Measurements from ENCODE around the gene POT1. TPM values are rescaled to one million over a fixed set of nuclear protein-coding genes. Genes with fewer than 3 reads are reported as not detected.

Gene POT1
- total RNA-seq, 1 experiment from 2014 or later: 63.9 TPM

DNA sequence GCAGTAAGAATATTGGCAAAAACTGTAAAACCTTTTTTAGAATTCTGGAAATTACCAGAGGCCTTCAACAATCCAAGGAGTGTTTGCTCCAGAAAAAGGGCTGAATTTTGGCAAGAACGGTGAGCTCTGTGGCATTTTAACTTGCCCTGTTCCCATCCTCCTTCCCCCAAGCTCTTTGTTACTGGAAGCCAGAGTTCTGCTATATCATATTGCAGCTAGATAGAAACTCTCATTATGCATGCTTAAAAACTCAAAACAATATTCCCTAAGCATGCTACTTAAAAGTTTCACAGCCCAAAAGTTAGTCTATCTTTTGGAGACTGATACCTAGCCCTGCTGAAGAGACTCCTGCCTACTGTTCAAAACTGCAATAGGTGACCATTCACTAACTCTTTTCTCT, 93.5 kb downstream of the POT1 start:
- in situ Hi-C loops (cut with HindIII; ENCODE audit: low pct_unique_long_range_greater_than_20kb, low sequenced_read_pairs): no loop called here
- no peak for DNase-seq (ENCODE audit: low read depth)

DNA sequence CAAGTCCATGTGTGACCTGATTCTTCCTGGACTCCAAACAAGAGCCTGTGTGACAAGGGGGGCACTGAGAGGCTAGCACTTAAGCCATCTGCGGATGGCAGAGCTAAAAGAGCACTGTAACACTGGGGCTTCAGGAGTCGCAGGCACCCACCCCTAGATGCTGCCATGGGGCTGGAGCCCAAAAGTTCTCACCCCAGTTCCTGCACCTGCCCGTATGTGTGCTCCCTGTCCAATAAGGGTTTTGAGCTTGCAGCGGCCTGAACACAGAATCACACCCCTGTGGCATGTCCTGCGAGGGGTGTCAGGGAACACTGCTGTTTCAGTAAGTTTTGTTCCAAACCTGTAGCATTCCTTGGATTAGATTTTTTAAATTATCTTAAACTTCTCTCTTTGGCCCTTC, 110.8 kb downstream of the POT1 start:
- DNase-seq (ENCODE audit: low read depth): no peak
- in situ Hi-C loops (cut with HindIII; ENCODE audit: low pct_unique_long_range_greater_than_20kb, low sequenced_read_pairs): no loop called here

DNA sequence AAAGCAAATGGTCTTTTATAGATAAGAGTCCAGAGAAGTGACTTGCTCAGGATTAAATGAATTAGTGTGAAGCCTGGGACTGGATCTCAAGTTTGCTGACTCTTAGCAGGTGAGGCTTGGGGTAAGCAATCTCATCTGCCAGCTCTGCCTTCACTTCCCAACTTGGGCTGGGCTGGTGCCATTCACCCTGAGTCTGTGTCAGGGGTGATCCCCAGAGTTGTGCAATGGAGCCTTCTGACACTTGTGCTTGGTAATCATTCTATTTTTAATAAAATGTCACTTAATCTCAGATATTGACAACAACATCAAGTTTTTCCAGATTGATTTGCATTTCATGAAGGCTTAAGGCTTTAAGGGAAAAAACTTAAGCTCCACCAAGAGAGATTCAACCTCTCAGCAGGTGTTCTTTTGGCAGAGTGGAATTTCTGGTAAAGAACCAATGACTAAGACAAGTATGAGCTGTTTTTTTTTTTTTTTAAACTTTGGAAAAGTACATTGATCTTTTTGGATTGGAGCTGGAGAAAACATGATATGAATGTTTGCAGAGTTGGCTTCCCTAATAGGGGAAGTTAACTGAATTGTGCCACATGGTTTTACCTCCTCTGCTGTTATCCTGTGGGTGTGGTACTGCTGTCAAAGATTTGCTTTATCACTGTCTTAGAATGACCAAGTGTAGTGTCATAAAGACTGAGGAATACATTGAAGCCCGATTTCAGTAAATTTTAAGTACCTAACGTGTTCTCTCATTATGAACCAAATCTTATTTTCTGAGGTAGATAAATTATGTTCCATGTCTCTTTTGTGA, 115.4 kb downstream of the POT1 start:
- in situ Hi-C loops (cut with HindIII; ENCODE audit: low pct_unique_long_range_greater_than_20kb, low sequenced_read_pairs): no loop called here
- no peak for DNase-seq (ENCODE audit: low read depth)

DNA sequence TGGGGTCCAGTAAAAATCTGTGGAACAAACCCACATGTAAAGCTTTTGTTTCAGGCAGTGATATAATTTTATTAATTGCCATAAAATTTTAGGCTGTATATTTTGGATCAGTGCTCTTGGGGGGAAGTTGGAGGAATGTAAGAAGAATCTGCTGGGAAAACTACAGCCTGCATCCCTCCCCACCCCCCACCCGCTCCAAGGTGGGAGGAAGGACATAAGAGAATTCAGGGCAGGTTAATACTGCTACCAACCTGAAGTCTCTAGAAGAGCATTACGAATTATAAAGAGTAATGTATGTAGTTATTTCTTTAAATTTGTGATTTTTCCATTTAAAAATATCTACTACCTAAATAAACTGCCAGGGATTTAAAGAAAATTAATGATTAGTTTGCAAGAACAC, 116.9 kb downstream of the POT1 start:
- no peak for DNase-seq (ENCODE audit: low read depth)
- in situ Hi-C loops (cut with HindIII; ENCODE audit: low pct_unique_long_range_greater_than_20kb, low sequenced_read_pairs): no loop called here

DNA sequence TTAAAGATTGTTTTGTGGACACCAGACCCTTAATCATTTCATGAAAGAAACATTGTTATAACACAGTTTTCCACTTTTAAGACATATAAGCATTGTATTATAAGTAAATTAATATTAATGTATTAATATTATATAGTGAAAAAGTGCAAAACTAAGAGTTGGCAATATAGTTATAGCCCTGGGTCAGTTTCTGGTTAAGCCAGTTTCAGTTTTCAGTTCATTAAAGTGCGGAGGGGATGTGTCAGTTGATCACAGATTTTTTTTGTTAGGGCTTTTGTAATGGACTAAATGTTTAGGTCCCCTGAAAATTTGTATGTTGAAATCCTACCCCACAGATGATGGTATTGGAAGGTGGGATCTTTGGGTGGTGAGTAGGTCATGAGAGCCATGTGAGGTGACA, 118.3 kb downstream of the POT1 start:
- DNase-seq (ENCODE audit: low read depth): no peak
- in situ Hi-C loops (cut with HindIII; ENCODE audit: low pct_unique_long_range_greater_than_20kb, low sequenced_read_pairs): no loop called here

DNA sequence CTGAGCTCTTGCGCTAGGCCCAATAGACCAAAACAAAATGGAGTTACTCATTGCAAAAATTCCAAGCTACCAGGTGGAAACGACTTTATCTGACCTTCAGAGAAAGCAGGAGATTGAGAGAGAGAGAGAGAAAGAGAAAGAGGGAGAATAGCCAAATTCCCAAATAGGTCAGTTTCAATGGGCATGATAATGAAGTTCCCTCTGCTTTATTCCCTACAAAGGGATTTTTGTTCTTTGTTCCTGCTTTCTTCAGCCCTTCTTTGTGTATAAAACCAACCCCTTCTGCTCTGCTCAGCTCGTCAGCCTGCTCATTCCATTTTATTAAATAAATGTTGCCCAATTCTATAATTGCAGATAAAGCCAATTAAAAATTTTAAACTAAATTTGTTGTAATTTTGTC, 119.0 kb downstream of the POT1 start:
- in situ Hi-C loops (cut with HindIII; ENCODE audit: low pct_unique_long_range_greater_than_20kb, low sequenced_read_pairs): no loop called here
- DNase-seq (ENCODE audit: low read depth): no peak

DNA sequence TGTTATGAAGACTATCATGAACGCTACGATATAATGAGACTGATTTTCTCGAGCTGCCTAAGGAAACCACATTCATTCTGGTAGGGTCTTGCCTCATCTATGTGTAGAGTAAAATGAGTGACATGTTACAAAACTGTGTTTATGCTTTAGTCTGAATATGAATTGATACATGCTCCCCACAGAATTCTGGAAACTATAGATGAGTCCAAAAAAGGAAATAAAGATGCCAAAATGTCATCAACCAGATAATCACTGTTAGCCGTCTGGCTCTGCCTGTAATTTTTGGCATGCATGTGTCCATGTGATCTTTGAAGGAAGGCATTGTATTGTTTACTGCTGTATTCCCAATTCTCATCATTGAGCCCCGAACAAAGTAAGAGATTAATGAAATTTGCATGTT, 121.4 kb downstream of the POT1 start:
- in situ Hi-C loops (cut with HindIII; ENCODE audit: low pct_unique_long_range_greater_than_20kb, low sequenced_read_pairs): no loop called here
- DNase-seq (ENCODE audit: low read depth): no peak

DNA sequence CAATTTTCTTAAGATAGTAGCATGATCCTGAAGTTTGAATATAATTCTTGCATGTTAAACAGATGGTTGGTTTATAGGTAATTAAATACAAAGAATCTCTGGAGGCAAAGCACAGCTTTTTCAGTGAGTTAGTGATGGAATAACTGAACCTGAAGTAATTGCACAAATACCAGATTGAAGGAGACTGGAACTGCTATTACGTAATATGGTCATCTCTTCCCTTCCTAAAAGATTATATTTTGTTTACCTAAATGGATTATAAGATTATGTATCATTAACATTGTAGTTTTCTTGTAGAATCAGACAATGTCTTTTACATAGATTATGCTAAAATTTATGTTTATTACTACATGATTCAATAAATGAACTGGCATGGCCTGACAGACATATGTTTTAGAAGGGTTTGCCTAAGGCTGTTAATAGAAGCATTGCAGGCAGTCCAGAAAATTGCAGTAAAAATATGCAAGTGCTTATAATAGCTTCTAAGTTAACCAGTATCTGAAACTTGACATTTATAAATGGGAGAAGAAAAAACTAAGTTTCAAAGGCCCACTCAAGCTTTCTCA, 128.2 kb downstream of the POT1 start:
- no peak for DNase-seq (ENCODE audit: low read depth)
- in situ Hi-C loops (cut with HindIII; ENCODE audit: low pct_unique_long_range_greater_than_20kb, low sequenced_read_pairs): no loop called here

DNA sequence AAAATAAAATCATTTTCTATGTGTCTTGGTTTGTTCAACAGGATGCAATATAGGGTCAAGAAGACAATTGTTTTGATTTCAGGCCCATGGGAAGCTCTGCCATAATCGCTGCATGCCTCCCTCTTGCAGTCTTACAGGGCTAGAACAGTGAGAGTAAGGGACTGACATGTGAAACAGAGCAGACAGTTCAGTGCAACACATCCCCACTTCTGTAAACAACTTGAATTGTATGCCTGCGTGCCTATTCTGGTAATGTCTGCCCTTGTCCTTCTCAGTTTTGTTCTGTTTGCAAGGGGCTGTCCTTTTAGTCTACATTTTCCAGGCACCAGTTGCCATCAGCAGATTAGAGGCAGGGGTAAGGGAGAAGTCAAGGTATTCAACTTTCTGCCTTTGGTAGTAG, 129.2 kb downstream of the POT1 start:
- in situ Hi-C loops (cut with HindIII; ENCODE audit: low pct_unique_long_range_greater_than_20kb, low sequenced_read_pairs): no loop called here
- no peak for DNase-seq (ENCODE audit: low read depth)

DNA sequence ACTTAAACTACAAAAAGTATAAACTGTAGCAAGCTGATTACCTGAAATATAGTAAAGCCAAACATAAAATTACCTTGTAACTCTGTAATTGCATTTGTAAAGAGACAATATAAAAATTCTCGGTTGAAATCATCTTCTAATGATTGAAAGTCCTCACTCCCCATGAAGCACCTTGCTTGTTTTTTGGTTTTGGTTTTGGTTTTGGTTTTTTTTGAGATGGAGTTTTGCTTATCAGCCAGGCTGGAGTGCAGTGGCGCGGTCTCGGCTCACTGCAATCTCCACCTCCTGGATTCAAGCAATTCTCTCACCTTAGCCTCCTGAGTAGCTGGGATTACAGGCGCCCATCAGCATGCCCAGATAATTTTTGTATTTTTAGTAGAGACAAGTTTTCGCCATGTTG, 130.2 kb downstream of the POT1 start:
- in situ Hi-C loops (cut with HindIII; ENCODE audit: low pct_unique_long_range_greater_than_20kb, low sequenced_read_pairs): no loop called here

DNA sequence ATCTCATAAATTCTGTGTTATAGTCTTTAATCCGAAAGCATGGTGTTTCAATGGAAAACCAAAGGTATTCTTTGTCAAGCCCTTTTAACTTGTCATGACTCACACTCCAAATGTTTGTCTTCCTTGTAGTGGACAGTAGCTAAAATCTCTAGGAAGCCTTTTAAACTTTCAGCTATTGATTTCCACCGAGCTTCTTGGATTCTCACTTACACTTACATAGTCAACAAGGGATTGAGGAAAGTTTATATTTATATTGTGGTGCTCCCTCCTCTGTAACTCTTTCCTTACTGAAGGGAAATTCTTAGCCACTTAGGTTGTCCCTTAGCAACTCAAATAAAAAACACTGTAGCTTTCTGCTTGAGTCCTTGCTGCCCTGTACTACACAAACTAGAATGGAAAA, 132.9 kb downstream of the POT1 start:
- in situ Hi-C loops (cut with HindIII; ENCODE audit: low pct_unique_long_range_greater_than_20kb, low sequenced_read_pairs): no loop called here
- no peak for DNase-seq (ENCODE audit: low read depth)

More for the DNA sequence above, 130.2 kb downstream of the POT1 start:
- no peak for DNase-seq (ENCODE audit: low read depth)

DNA sequence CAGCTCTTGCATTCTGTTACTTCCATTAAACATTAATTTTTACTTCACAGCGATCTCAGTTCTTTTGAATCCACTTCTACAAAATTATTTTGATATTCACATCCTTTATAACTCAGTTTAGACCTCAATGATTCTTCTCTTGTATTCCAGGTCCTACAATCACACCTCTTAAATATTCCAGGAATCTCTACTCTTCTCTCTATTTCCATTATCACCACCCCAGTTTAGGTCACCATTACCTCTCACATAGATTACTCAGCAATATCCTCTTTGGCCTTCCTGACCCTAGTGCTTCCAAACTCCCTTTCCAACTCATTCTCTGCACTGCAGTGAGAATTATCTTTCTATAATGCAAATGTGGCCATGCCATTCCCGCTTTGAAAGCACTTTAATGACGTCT, 136.9 kb downstream of the POT1 start:
- no peak for DNase-seq (ENCODE audit: low read depth)
- in situ Hi-C loops (cut with HindIII; ENCODE audit: low pct_unique_long_range_greater_than_20kb, low sequenced_read_pairs): no loop called here

DNA sequence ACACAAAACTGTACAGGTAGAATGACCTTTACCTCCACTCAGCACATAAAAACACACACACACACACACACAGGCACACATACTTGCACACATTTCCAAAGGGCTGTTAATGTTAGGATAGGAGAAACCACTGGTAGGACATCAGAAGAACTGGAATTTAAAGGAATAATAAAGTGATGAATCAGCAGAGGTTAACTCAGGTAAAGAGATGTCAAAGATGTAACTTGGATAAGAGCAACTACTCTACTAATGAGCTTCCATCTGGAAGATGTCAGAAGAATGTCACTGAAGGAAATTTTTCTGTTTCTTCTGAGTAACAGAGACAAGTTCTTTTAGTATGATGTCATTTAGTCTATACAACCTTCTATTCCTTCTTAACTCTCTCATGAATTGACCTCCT, 137.6 kb downstream of the POT1 start:
- peak; percentile 12 for DNase-seq (ENCODE audit: low read depth)

DNA sequence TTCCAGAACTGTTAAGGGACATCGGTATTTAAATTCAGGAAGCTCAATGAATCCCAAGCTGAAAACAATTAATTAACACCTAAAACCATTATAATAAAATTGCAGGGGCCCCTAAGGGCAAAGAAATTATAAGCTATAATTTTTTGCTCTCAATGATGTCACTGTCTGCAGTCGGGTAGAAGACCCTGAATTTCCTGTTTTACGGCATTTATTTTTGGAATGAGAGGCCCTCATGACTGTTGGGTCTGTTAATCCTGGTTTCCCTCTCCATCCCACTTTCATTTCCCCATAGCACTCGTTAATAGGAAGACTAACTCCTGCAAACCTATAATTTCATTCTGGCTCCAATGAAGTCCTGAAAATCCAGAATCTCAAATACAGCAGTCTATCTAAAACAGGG, 138.2 kb downstream of the POT1 start:
- no peak for DNase-seq (ENCODE audit: low read depth)
- in situ Hi-C loops (cut with HindIII; ENCODE audit: low pct_unique_long_range_greater_than_20kb, low sequenced_read_pairs): no loop called here

More for the DNA sequence above, 137.6 kb downstream of the POT1 start:
- in situ Hi-C loops (cut with HindIII; ENCODE audit: low pct_unique_long_range_greater_than_20kb, low sequenced_read_pairs): no loop called here

DNA sequence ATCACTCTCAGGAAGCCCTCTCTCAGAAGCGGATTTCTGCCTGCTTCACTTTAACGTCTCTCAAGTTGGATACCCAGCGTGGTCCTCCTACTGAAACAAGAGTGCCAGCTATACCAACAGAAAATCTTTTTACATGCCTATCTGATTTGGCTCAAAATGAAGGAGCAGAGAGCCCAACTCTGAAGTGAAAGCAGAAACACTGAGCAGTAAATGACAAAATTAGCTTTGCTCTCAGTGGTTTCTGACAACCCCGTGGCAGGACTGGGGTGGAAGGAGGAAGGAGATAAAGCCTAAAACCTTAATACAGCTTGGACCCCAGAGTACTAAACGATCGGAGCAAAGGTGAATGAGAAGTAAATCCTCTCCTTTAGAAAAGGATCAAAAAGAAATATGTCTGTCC, 139.0 kb downstream of the POT1 start:
- in situ Hi-C loops (cut with HindIII; ENCODE audit: low pct_unique_long_range_greater_than_20kb, low sequenced_read_pairs): no loop called here
- no peak for DNase-seq (ENCODE audit: low read depth)

DNA sequence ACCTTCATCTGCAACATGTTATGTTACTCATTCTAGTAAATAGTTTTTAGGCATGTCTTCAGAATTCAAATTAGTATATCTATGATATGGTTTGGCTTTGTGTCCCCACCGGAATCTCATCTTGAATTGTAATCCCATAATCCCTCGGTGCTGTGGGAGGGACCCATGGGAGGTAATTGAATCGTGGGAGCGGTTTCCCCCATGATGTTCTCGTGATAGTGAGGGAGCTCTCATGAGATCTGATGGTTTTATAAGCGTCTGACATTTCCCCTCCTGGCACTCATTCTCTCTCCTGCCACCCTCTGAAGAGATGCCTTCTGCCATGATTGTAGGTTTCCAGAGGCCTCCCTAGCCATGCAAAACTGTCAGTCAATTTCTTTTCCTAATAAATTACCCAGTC, 143.6 kb downstream of the POT1 start:
- DNase-seq (ENCODE audit: low read depth): no peak
- in situ Hi-C loops (cut with HindIII; ENCODE audit: low pct_unique_long_range_greater_than_20kb, low sequenced_read_pairs): no loop called here

DNA sequence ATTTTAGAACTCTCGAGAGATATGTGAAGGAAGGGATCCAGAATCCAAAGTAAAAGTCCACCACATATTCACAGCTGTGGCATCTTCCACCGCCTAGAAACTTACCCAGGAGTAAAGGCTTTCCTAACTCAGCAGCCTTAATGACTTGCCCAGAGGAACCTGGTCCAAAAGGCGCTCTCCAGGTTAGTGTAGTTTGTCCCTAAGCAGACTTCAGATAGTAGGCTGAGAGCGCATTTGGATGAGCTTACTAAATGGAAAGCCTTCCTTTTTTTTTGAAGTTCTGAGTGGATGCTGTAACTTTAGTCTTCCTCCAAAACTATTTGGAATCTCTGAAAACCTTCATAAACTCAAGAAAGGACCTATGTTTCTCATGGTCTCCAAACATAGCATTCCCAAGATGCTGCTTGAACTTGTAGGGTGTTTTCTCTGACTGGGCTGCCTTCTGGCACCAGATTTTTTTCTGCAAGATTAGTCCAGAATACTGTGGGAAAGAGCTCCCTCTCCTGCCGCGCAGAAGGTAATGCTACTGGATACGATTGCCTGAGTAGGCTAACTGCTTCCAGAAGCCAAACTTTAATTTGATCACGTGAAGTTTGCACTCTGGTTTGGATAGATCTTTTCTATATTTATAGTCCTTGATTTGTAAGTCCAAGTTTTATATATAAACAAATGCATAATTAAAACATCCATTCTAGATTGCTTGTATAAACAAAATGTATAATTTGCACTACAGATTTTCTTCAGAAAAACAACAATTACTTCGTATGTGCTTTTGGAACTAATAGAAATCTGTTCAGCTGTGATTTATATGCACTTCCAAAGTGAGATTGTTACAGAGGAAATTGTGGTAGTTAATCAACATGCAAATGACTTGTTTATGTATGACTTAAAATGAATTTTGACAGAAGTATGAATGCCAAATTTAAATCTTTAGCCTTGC, 144.5 kb downstream of the POT1 start:
- in situ Hi-C loops (cut with HindIII; ENCODE audit: low pct_unique_long_range_greater_than_20kb, low sequenced_read_pairs): no loop called here
- peak; percentile 39 for DNase-seq (ENCODE audit: low read depth)

DNA sequence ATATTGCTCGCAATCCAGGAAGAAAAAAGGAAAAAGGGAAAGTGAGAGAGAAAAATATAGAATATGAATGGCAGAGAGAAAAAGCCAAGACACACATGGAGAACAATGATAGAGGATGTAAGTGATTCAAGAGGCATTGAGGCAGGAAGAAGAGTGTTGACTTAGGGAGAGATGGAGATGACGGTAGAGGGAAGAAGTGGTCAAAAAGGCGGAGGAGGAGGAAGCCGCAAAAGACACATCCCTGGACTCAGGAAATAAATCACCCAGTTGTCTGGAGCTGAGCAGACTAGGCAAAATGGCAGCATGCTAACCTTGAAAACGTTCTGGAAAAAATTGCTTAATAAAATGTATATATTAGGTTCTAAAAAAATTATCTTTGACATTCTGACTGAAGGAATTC, 146.4 kb downstream of the POT1 start:
- DNase-seq (ENCODE audit: low read depth): no peak
- in situ Hi-C loops (cut with HindIII; ENCODE audit: low pct_unique_long_range_greater_than_20kb, low sequenced_read_pairs): no loop called here

Measured in Caki2 (cell line).